PC-9 (cell line): Measurements from ENCODE around the gene CDC42BPB.

Experiments
- CTCF ChIP-seq: fragments of 200-600 bp; sonication (generic); conservative IDR thresholded peaks from 2 replicates; pipeline ENCODE4 v1.6.1; 2017; ENCODE audit warnings: mixed run types, antibody characterized with exemption, mild to moderate bottlenecking, moderate library complexity
- EZH2 ChIP-seq: fragments of 200-600 bp; sonication (generic); IDR thresholded peaks from 2 replicates; pipeline ENCODE4 v1.8.0; 2017; ENCODE audit warnings: antibody characterized with exemption, low read depth

DNA sequence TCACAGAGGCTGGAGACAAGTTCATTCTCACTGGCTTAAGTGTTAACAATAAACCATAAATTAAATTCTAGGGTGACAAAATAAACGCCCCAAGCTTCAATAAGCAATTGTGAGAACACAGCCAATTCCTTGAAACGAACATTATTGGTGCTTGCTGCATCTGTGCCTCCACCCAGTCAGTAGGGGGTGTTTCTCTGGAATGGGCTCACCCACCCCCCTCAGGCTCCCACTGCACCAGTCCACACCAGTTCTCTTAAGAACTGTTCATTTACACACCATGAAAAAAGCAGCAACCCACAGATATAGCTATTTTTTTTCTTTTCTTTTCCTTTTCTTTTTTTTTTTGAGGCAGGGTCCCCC lies 34.7 kb downstream of the CDC42BPB start:
- TF ChIP-seq CTCF (no peak), EZH2 (no peak)
